Small intestine (tissue), 7 donors: ENCODE results near the gene ZNF292. TPM values are rescaled to one million over a fixed set of nuclear protein-coding genes. Genes with fewer than 3 reads are reported as not detected.
"Not testable (repeated sequence)": the region's sequence is repeated elsewhere in the genome, so short reads cannot be mapped to it uniquely, and the experiment has no call there.

Experiments used
- DNase-seq, 2 donors: peaks; one replicate each; pipeline versions ENCODE4 v3.0.0 to v3.0.0-alpha.2; 2013
- FAIRE-seq: peaks from 2 replicates; lab custom pipeline; 2012; peaks lifted over from hg19 to GRCh38; lab: Jason Lieb, UNC
- H3K27ac ChIP-seq, 3 donors: one replicate each; pipeline ENCODE4 v1.5.1; 2013; ENCODE audit warnings: low read length in 2 of 3, mild to moderate bottlenecking in 2 of 3, control low read depth in 1 of 3, inconsistent platforms in 1 of 3, low read depth in 1 of 3, moderate library complexity in 1 of 3
- H3K27me3 ChIP-seq, 3 donors: one replicate each; pipeline ENCODE4 v1.6.1; 2013; ENCODE audit warnings: low read length in 3 of 3, inconsistent platforms in 1 of 3; ENCODE audit not compliant: control insufficient read depth in 3 of 3, insufficient read depth in 3 of 3
- H3K36me3 ChIP-seq, 3 donors: one replicate each; pipeline ENCODE4 v1.6.1; 2013; ENCODE audit warnings: low read length in 3 of 3, inconsistent platforms in 1 of 3, low read depth in 1 of 3, mild to moderate bottlenecking in 1 of 3, moderate library complexity in 1 of 3; ENCODE audit not compliant: control insufficient read depth in 3 of 3, insufficient read depth in 2 of 3
- H3K4me1 ChIP-seq, 3 donors: one replicate each; pipeline ENCODE4 v1.6.1; 2013; ENCODE audit warnings: low read length in 2 of 3, inconsistent platforms in 1 of 3, low read depth in 1 of 3, mild to moderate bottlenecking in 1 of 3, moderate library complexity in 1 of 3; ENCODE audit not compliant: control insufficient read depth in 3 of 3, insufficient read depth in 2 of 3
- H3K4me3 ChIP-seq, 3 donors: one replicate each; pipeline ENCODE4 v1.5.1; 2013; ENCODE audit warnings: low read length in 3 of 3, control low read depth in 1 of 3, inconsistent platforms in 1 of 3, low read depth in 1 of 3, mild to moderate bottlenecking in 1 of 3, moderate library complexity in 1 of 3
- H3K9me3 ChIP-seq, 2 donors: one replicate each; pipeline ENCODE4 v1.6.1; 2013; ENCODE audit warnings: low read depth in 1 of 2, low read length in 1 of 2; ENCODE audit not compliant: control insufficient read depth in 2 of 2, insufficient read depth in 1 of 2
- WGBS, 3 donors: extraction: QIAGEN DNeasy Blood & Tissue Kit; methylation state at CpG; one replicate each; pipeline ENCODE4 v1.1.7; 2013; 5-methylcytosine and 5-hydroxymethylcytosine counted together
- polyA plus RNA-seq, 4 donors: library from polyadenylated mRNA; stranded (reverse) in 3 of 4; unstranded in 1 of 4; fragments of 200-250 nt in 3 of 4; fragments of 120-200 nt in 1 of 4; gene quantifications; one replicate each; pipeline versions ENCODE4 v1.2.1 to v1.2.3, GENCODE V29; 2013
- donor health status: healthy with polysubstance abuse.
- donor health status: control.
- donor health status: control.
- donor health status: Bipolar disorder and iron deficiency.
- donor health status: healthy.

The ZNF292 gene
- polyA plus RNA-seq, 4 donors, result 3.8 to 25.2 (median 5.8) TPM

- no peaks in the 10 kb centered on the region for H3K27me3 ChIP-seq
- FAIRE-seq (no peak), DNase-seq (no peak)
- H3K9me3 ChIP-seq, result no peaks in the 10 kb centered on the region
- no peak overlapping the region for H3K27ac ChIP-seq
- no peak overlapping the region for H3K4me3 ChIP-seq
- H3K4me1 ChIP-seq, result no peaks in the 10 kb centered on the region
- WGBS, 3 donors, result 71 to 94% (median 90%) methylated on average over 1 of the region's 1 CpG
- H3K36me3 ChIP-seq, result peaks cover 0 to 30% (median 0%) of the 10 kb centered on the region in 3 donors
Observed at GRCh38 chr6:87183687-87184086, 28.3 kb downstream of the ZNF292 start.

GRCh38 chr6:87184762-87185250 is 29.4 kb downstream of the ZNF292 start:
- peaks cover 0 to 30% (median 0%) of the 10 kb centered on the region in 3 donors for H3K36me3 ChIP-seq
- H3K27me3 ChIP-seq, result no peaks in the 10 kb centered on the region
- no peak overlapping the region for H3K27ac ChIP-seq
- DNase-seq (peak in 1 of 2 donors; percentile 2), FAIRE-seq (no peak)
- 95% methylated on average over 2 of the region's 2 CpGs for WGBS, 3 donors
- no peaks in the 10 kb centered on the region for H3K9me3 ChIP-seq
- H3K4me3 ChIP-seq, result no peak overlapping the region
- H3K4me1 ChIP-seq, result no peaks in the 10 kb centered on the region

DNA sequence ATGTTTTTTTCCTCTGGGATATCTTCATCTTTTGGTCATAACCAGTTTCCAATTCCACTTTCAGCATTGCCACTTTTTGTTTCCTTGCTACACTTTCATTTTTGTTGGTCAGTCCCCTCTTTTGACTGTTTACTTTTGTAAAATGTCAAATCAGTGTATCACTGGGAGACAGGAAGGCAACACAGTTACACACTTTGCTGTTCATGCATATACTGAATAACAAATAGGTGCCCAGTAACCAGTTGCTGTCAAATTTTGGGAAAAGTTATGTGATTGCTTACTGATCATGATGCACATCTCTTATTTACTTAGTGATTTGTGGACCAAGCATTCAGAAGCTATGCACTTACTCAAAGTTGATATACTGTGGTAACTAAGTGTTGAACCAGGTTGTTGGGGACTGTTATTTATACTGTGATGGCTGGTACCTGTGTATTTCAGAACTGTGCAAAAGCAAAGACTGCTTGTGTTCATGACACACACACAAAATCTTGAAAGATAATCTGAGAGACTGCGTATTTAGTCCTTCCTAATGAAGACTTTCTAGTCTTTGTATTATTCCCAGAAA is 41.0 kb downstream of the ZNF292 start:
- WGBS, 3 donors, result 99 to 100% (median 100%) methylated on average over 1 of the region's 1 CpG
- FAIRE-seq (no peak), DNase-seq (no peak)
- Histone ChIP-seq H3K4me3 (no peak overlapping the region), H3K27me3 (no peaks in the 10 kb centered on the region), H3K27ac (no peak overlapping the region), H3K4me1 (peaks cover 0 to 2% (median 0%) of the 10 kb centered on the region in 3 donors), H3K9me3 (no peaks in the 10 kb centered on the region), H3K36me3 (peaks cover 0 to 6% (median 0%) of the 10 kb centered on the region in 3 donors)

DNA sequence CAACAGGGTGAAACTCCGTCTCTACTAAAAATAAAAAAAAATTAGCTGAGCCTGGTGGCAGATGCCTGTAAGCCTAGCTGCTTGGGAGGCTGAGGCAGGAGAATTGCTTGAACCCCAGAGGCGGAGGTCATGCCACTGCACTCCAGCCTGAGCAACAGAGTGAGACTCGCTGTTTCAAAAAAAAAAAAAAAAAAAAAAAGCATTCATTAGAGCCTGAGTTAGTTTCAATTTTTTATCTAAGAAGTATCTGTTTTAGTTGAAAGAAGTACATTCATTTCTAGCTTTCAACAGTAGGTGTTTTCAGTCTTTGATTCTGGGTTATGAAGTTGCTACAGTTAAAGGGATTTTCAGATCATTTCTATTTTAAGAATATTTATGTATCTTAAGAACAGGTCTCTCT is 42.2 kb downstream of the ZNF292 start:
- H3K9me3 ChIP-seq, result no peaks in the 10 kb centered on the region
- DNase-seq, result no peak
- 78 to 96% (median 88%) methylated on average over 3 of the region's 3 CpGs for WGBS, 3 donors
- H3K36me3 ChIP-seq, result peaks cover 0 to 6% (median 0%) of the 10 kb centered on the region in 3 donors
- H3K4me3 ChIP-seq, result no peak overlapping the region
- H3K27ac ChIP-seq, result no peak overlapping the region
- no peak for FAIRE-seq
- no peaks in the 10 kb centered on the region for H3K27me3 ChIP-seq
- H3K4me1 ChIP-seq, result peaks cover 0 to 2% (median 0%) of the 10 kb centered on the region in 3 donors

GRCh38 chr6:87198022-87198810 is 42.9 kb downstream of the ZNF292 start:
- WGBS, 3 donors, result 91 to 94% (median 92%) methylated on average over 15 of the region's 15 CpGs
- not testable (repeated sequence) for H3K27ac ChIP-seq, H3K36me3 ChIP-seq, H3K27me3 ChIP-seq, FAIRE-seq, H3K4me3 ChIP-seq, H3K9me3 ChIP-seq, DNase-seq, H3K4me1 ChIP-seq

DNA sequence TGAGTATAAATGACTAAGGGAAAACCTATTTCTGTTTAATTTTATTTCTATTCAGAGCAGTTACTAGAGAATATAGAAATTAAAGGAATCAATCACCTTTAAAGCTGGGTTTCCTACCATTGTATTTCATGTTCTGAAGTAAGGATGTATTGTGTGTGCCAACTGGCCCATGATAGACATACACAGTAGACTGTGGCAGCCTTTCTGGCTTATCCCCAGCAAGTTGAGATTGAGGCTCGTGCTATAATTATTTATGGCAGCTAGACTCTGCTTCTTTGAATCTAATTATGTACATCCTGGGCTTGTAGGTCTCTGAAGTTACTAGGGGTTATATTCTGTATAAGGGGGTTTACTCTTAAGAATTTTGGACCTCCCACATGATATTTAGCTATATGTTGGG is 44.4 kb downstream of the ZNF292 start:
- Histone ChIP-seq H3K9me3 (no peaks in the 10 kb centered on the region), H3K4me1 (peaks cover 0 to 2% (median 0%) of the 10 kb centered on the region in 3 donors), H3K27ac (no peak overlapping the region), H3K36me3 (peaks cover 0 to 6% (median 2%) of the 10 kb centered on the region in 3 donors), H3K27me3 (no peaks in the 10 kb centered on the region), H3K4me3 (no peak overlapping the region)
- WGBS, 3 donors, result 32 to 59% (median 48%) methylated on average over 1 of the region's 1 CpG
- DNase-seq (no peak), FAIRE-seq (no peak)

DNA sequence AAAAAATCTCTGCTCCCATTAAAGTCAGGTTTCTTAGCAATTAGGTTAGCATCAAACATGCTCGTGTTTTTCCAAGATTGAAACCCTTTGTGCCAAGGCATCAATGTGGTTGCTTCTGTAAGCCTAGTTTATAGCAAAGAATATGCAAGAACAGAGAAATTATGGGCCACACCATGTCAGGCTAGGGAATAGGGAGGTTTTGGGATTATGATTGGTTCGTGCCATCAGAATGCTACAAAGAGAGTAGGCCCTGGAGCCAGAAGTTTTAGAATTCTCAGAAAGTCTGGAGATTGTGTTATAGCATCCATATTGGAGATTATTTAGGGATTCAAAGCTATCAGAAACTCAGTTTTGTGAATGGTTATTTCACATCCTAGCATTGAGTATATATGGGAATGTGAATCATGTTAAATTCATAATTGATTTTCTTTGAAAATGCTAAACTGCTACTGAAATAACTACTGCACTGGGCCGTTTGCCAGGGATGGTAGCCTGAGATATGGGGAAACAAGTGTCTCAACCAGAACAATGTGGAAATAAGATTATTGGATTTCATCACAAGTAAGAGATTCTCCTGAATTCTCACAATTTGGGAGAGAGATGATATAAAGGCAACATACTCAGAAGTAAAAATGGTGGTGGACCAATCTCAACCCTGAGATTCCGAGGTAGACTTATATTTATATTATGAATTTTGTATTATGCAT is 45.3 kb downstream of the ZNF292 start:
- Histone ChIP-seq H3K9me3 (no peaks in the 10 kb centered on the region), H3K36me3 (peaks cover 0 to 9% (median 2%) of the 10 kb centered on the region in 3 donors), H3K4me1 (peaks cover 0 to 2% (median 0%) of the 10 kb centered on the region in 3 donors), H3K4me3 (no peak overlapping the region), H3K27ac (no peak overlapping the region), H3K27me3 (no peaks in the 10 kb centered on the region)
- FAIRE-seq (no peak), DNase-seq (no peak)
- WGBS, 3 donors, result 91 to 95% (median 93%) methylated on average over 4 of the region's 4 CpGs

- peaks cover 0 to 9% (median 2%) of the 10 kb centered on the region in 3 donors for H3K36me3 ChIP-seq
- H3K27me3 ChIP-seq, result no peaks in the 10 kb centered on the region
- H3K4me1 ChIP-seq, result peaks cover 0 to 2% (median 0%) of the 10 kb centered on the region in 3 donors
- DNase-seq (no peak), FAIRE-seq (no peak)
- no peak overlapping the region for H3K27ac ChIP-seq
- 88 to 89% (median 89%) methylated on average over 4 of the region's 4 CpGs for WGBS, 3 donors
- no peaks in the 10 kb centered on the region for H3K9me3 ChIP-seq
- no peak overlapping the region for H3K4me3 ChIP-seq
Observed at GRCh38 chr6:87203448-87204023, 48.2 kb downstream of the ZNF292 start.
